NCI-H510A treated with DMSO at 0.1 percent for 48 hours (cell line): ENCODE measurements around the gene ADGRA1.

Experiments
- DNase-seq: peaks from one replicate; lab custom pipeline; 2025; lab: John Stamatoyannopoulos, UW

ADGRA1 gene

GRCh38 chr10:133094866-133095265, 7.1 kb downstream of the ADGRA1 start:
- no peak for DNase-seq

- no peak for DNase-seq
These were observed 7.9 kb downstream of the ADGRA1 start for GRCh38 chr10:133095586-133095985.

DNA sequence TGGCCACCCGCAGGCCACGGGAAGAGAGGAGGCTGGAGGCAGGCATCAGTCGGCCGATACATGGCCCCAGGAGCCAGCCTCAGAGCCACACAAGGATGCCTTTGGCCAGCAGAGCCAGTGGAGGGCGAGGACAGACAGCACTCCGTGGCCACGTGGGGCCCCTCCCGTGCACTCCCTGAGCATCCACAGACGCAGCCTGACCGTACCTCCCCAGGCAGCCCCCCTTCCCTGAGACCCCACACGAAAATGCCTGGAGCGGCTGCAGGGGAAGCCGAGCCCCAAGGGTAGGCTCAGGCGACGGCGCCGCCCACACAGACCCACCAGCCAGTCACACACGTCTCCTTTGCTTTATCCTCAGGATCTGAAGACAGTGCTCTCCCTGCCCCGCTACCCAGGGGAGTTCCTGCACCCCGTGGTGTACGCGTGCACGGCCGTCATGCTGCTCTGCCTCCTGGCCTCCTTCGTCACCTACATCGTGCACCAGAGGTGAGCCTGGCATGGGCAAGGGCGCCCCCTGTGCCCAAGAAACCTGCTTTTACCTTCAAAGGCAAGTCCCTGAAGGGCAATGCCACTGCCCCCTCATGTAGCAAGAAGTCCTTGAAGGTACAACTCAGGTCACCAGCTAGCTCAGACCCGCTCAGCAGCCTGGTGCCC, 9.0 kb downstream of the ADGRA1 start:
- no peak for DNase-seq

DNA sequence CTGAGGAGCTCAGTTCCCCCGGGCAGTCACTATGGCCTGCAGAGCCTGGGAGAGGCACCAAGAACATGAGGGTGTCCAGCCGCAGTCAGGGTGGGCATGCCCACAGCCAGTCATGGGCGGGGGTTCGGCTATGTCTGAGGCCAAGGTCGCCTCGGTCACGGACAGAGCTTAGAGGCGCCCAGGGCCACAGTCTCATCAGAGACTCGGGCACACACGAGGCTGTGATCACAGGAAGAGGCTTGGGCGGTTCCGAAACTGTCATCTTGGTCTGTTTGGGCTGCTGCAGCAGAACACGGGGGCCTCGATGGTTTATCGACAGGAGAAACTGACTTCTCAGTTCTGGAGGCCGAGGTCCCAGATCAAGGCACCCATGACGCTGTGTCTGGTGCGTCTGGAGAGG, 9.7 kb downstream of the ADGRA1 start:
- no peak for DNase-seq

- DNase-seq = no peak
These were observed 10.2 kb downstream of the ADGRA1 start for GRCh38 chr10:133097961-133098360.

- no peak for DNase-seq
These were observed 10.9 kb downstream of the ADGRA1 start for GRCh38 chr10:133098426-133099124.

GRCh38 chr10:133099571-133099970, 11.8 kb downstream of the ADGRA1 start:
- DNase-seq = no peak

- DNase-seq = no peak
These were observed 12.5 kb downstream of the ADGRA1 start for GRCh38 chr10:133100186-133100585.

DNA sequence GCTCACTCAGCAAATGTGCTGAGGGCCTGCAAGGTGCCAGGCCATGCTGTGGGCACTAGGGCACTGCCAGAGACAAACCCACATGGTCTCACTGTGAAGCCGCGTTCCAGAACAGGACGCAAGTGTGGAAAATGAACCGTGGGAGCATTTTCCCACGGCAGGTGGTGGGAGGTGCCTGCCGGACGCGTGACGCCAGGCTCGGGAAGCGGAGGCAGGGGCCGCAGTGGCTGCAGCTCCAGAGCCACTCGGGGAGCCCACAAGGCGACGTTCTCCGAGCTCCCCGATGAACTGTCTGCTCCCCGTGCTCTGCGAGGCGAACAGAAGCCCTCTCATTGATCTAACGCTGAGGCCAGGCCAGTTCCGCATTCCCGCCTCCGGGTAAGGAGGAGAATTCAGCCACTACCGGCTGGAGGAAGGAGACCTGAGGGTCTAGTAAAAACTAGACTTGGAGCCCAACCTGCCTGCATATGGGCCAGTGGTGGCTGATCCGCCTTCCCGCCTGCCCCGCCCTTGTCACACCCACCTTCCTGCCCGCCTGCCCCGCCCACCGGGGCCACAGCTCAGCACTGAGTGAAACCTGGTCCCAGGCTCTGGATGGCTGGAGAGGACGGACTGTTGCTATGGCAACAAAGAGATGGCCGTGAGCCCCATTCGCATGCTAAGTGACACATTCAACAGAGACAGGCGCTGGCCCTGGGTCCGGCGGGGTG, 13.1 kb downstream of the ADGRA1 start:
- DNase-seq = no peak

DNA sequence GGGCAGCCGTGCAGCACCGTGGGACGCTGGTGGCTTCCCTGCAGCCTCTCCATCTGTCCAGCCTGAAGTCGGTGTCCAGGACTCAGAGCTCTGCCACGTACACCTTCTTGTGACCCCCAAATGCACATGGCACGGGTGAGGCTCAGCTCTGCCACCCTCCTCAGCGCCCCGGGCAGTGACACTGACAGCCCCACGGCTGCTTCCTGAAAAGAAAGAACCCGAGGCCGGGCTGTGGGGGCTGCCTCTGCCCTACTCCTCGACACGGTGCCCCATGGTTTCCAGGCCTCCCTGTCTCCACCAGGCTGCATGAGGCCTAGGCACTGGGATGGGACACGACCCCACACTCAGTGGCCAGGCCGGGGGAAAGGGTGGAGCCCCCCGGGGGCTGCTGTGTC, 13.7 kb downstream of the ADGRA1 start:
- DNase-seq = no peak

DNA sequence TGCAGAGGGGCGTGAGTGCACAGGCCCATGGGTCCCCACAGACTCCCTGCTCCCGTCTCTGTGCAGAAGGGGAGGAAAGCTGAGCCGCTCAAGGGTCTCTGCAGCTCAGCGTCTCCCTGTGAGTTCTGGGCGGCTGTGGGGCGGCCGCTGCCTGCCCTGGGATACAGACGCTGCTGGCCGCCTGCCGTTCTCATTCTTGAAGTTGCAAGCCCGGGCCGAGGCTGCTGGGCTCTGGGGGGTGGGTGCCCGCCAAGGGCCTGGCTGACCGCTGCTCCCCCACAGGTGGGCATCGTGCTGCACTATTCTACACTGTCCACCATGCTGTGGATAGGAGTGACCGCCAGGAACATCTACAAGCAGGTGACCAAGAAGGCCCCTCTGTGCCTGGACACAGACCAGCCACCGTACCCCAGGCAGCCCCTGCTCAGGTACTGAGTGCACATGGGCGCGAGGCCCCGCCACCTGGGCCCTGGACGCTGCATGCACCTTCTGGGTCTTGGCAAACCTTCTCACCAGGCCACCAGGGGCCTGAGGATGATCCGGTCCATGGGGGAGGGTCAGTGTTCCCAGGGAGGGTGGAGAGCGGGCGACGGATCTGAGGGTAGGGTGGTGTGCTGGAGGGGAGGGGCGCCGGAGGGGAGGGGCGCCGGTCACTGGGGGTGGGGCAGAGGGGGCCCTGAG, 14.8 kb downstream of the ADGRA1 start:
- no peak for DNase-seq

DNA sequence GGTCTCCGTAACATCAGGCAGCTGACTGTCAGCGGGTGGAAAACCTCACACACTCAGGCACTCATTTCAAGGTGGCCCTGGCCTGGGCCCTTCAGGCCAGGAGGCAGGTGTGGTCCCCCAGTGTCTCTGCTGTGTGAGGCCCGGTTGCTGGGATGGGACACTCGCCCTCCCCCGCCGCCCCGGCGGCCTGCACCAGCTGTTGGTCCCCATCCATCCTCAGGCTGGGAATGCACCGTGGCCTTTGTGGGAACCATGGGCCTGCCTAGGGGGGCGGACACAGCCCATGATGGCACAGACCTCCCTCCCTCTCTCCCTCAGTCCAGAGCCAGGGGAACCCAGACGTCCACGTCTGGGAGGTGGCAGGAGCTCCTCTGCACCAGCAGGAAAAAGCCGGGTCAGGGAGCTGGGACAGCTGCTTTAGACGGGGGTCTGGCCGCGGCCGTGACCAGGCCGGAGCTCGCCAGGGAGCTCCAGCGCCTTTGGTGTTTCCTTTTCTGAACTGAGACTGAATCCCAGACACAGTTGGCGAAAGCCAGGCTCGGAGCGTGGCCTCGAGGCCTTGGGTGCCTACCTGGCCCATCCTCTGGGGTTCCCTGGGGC, 15.7 kb downstream of the ADGRA1 start:
- DNase-seq = no peak

DNA sequence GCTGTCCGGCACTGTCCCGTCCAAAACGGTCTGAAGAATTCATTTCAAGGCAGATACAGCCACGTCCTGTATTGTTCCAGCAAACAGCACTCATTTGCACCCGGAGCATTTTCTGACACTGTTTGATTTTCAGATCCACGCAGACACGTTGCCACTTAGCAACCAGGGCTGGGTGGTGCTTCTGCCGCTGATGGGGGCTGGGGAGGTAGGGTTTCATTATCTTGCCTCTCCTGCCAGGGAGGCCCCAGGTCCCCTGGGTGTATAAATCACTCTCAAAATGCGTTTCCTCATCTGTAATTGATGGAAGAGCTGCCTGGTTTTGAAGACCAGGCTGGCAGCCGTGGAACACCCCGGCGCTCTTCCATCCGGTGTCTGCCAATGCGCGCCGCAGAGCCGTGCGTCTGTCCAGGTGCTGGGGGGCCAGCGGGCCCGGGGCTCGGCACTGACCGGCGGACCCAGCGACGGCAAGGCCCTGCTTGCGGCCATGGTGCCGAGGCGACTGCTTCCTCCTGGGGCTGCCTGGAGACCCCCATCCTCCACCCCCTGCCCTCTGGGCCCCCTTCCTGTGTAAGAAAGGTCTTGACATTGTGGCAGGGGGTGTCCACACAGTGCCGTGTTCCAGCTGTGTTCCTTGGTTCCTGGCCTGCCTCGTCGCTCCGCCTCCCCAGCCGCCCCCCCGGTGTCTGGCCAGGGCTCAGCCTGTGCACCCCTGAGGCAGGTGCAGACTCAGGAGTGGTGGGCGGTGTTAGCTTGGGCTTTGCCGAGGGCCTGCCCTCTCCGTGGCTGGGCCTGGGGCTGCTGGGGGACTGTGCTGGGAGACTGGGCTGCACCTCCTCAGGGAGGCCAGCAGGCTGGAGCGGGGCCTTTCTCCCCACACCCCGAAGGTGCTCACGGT, 16.6 kb downstream of the ADGRA1 start:
- DNase-seq = no peak

DNA sequence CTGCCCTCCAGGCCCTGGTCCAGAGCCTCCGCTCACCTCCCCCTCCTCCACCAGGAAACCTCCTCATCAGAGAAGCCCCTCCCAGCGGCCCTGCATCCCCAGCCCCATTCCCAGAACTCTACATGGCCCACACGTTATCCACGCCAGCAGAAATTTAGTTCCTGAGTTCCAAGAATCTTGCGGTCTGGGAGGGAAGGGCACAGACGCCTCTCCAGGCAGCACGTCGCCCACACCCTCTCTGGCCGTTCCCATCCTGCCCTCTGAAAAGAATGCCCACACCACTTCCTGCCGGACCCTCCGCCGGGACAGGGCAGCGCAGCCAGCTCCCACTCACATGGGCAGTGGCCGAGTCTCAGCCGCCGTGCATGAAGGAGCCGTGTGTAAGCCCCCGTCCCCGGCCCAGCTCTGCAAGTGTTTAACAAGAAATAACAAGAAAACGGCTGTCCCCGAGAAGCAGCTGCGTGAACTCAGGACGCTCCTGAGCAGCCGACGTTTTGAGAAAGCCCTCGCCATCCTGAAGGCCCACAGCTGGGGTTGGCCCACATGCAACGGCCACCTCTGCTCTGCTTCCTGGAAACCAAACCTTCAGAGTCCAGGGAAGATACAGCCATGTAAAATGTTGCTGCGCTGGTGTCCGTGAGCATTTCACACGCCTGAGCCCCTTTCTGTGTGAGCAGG, 17.4 kb downstream of the ADGRA1 start:
- no peak for DNase-seq

DNA sequence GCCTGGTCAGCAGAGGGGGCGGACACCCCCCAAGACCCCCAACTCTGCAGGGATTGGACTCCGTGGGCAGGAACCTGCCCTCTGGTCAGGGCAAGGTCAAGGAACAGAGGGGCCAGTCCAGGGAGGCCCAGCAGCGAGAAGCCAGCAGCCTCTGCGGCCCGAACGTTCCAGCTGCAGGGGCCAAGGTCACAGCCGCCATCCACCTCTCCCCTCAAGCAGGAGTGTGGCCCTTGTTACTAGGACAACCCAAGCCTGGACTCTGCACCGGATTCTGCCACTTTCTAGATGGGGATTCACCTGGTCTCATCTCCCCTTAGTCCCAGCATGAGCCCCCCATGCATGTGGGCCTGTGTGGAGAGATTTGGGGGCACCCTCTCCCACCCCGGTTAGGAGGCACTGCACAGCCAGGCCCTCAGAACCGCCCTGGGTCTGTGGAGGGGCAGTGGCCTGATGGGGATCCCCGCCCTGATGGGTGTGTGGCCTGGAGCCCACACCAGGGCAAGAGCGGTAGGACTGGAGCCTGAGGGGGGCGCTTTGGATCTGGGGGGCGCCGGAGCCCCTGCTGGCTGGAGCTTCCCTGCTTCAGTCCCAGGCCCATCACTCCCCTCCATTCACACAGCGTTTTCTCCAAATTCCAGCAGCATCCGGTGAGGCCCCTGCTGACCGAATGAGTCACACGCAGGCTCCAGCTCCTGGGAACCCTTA, 18.1 kb downstream of the ADGRA1 start:
- no peak for DNase-seq

- no peak for DNase-seq
These were observed 18.8 kb downstream of the ADGRA1 start for GRCh38 chr10:133106516-133106915.

DNA sequence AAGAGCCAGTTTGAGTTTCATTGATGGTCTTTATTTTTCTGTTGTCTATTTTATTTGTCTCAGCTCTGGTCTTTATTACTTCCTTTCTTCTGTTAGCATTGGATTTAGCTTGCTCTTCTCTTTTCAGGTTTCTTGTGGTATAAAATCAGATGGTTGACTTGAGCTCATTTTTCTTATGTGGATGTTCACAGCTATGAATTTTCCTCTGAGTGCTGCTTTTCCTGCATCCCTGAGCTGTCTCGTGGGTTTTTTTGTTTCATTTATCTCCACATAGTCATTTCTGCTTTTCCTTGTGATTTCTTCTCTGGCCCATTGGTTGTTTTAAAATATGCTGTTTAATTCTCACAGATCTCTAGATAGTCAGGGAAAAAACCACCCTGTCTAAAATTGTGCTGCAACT, 19.7 kb downstream of the ADGRA1 start:
- DNase-seq = no peak

DNA sequence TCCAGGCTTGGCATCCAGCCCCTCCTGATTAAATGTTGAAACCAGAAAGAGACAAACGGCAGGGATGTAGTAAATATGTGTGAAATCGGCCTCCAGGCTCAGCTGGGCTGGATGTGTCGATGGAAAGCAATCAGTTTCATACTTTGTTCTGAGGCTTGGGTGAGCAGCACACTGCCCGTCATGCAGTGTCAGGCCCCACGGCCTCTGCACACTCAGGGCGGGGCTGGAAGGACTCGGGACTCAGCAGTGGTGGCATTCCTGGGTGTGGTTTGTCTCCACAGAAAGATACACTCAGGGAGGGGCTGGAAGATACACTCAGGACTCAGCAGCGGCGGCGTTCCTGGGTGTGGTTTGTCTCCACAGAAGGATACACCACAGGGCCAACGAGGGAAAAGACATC, 22.0 kb downstream of the ADGRA1 start:
- DNase-seq = no peak

DNA sequence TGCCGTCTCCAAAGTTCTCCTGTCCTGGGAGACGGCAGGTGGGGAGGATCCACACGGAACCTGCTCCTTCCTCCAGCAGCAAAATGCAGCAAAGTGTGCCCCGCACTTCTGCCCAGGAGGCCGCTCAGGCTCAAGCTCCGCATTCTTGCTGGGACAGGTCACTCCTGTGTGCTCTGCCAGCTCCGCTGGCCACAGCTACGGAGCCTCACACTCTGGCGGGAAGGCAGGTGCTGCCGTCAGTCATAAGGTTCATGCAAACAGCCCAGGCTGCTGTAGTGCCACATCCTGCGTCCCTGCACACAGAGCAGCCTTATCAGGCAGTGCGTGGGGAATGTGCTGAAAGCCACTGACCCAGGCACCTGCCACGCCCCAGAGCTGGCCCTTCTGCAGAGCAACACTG, 22.4 kb downstream of the ADGRA1 start:
- no peak for DNase-seq
